AG10803 (cell line): ENCODE data around the gene GLIPR2.
A peak's percentile ranks its signal among the peaks of the same experiment; 100 is the strongest.

Source experiments
- DNase-seq: peaks from one replicate; pipeline ENCODE4 v3.0.0; 2010; ENCODE audit warnings: low read depth
- H3K4me3 ChIP-seq: 2 replicates; pipeline ENCODE4 v1.5.1; 2011; ENCODE audit warnings: mild to moderate bottlenecking, low read length, control low read depth
- CTCF ChIP-seq: conservative IDR thresholded peaks from 2 replicates; pipeline ENCODE4 v1.5.1; 2011; ENCODE audit warnings: mild to moderate bottlenecking, low read length, control low read depth, inconsistent platforms

The GLIPR2 gene

GRCh38 chr9:36144309-36145232 is 8.0 kb downstream of the GLIPR2 start:
- no peak for TF ChIP-seq CTCF
- no peak for DNase-seq
- H3K4me3 ChIP-seq = no peak overlapping the region

- no peak overlapping the region for H3K4me3 ChIP-seq
- TF ChIP-seq CTCF = no peak
- DNase-seq = no peak
Observed at GRCh38 chr9:36145970-36146369, 9.4 kb downstream of the GLIPR2 start.

- DNase-seq = no peak
- no peak for TF ChIP-seq CTCF
- no peak overlapping the region for H3K4me3 ChIP-seq
Observed at GRCh38 chr9:36146651-36147050, 10.1 kb downstream of the GLIPR2 start.

GRCh38 chr9:36147441-36148175 is 11.1 kb downstream of the GLIPR2 start:
- H3K4me3 ChIP-seq = no peak overlapping the region
- TF ChIP-seq CTCF = no peak
- DNase-seq = no peak

GRCh38 chr9:36148311-36149051 is 11.9 kb downstream of the GLIPR2 start:
- peak; percentile 96 for DNase-seq
- TF ChIP-seq CTCF = 0 out of 2 replicates have a peak, but pooled peaks have one; percentile 7
- H3K4me3 ChIP-seq = peak overlapping the region; percentile 1; the same call in 1 of the 2 replicates

- TF ChIP-seq CTCF = no peak
- H3K4me3 ChIP-seq = no peak overlapping the region
- peak; percentile 78 for DNase-seq
Observed at GRCh38 chr9:36149197-36149596, 12.7 kb downstream of the GLIPR2 start.
